Astrocyte (in vitro differentiated cells and primary cell): ENCODE data around the gene SDHB. TPM values are rescaled to one million over a fixed set of nuclear protein-coding genes. Genes with fewer than 3 reads are reported as not detected.

Experiments used
- DNase-seq: peaks from one replicate; pipeline ENCODE4 v3.0.0-alpha.2; 2010; ENCODE audit warnings: low read depth
- FAIRE-seq: peaks from 2 replicates; lab custom pipeline; 2011; peaks lifted over from hg19 to GRCh38; lab: Jason Lieb, UNC
- H2AFZ ChIP-seq: 2 replicates; pipeline ENCODE4 v1.6.0; 2012; ENCODE audit warnings: low read depth, low read length, inconsistent platforms
- H3K27ac ChIP-seq: 2 replicates; pipeline ENCODE4 v1.5.1; 2011; ENCODE audit warnings: low read depth, low read length, inconsistent platforms
- H3K27me3 ChIP-seq: 2 replicates; pipeline ENCODE4 v1.6.0; 2011; ENCODE audit warnings: low read length, inconsistent platforms; ENCODE audit not compliant: insufficient read depth
- H3K36me3 ChIP-seq: 2 replicates; pipeline ENCODE4 v1.5.1; 2011; ENCODE audit warnings: low read length, inconsistent platforms; ENCODE audit not compliant: insufficient read depth
- H3K4me1 ChIP-seq: 2 replicates; pipeline ENCODE4 v1.5.1; 2011; ENCODE audit warnings: low read length, inconsistent platforms; ENCODE audit not compliant: insufficient read depth
- H3K4me2 ChIP-seq: 2 replicates; pipeline ENCODE4 v1.6.0; 2012; ENCODE audit warnings: low read length, inconsistent platforms
- H3K4me3 ChIP-seq: 2 replicates; pipeline ENCODE4 v1.5.1; 2011; ENCODE audit warnings: low read depth, mild to moderate bottlenecking, low read length, inconsistent platforms; ENCODE audit not compliant: insufficient read depth
- H3K79me2 ChIP-seq: 2 replicates; pipeline ENCODE4 v1.6.0; 2012; ENCODE audit warnings: mild to moderate bottlenecking, low read length, inconsistent platforms; ENCODE audit not compliant: insufficient read depth
- H3K9ac ChIP-seq: 2 replicates; pipeline ENCODE4 v1.6.0; 2012; ENCODE audit warnings: mild to moderate bottlenecking, low read length, inconsistent platforms
- H3K9me3 ChIP-seq: 2 replicates; pipeline ENCODE4 v1.5.1; 2012; ENCODE audit warnings: low read depth, mild to moderate bottlenecking, low read length, inconsistent platforms; ENCODE audit not compliant: insufficient read depth
- H4K20me1 ChIP-seq: 2 replicates; pipeline ENCODE4 v1.6.0; 2012; ENCODE audit warnings: low read length, inconsistent platforms; ENCODE audit not compliant: insufficient read depth
- H3K27ac Mint-ChIP-seq: one replicate; pipeline ENCODE4 v1.8.0; 2021; ENCODE audit warnings: mild to moderate bottlenecking, mixed read lengths; ENCODE audit not compliant: unreplicated experiment
- H3K27me3 Mint-ChIP-seq: one replicate; pipeline ENCODE4 v1.8.0; 2021; ENCODE audit warnings: low read depth, mixed read lengths; ENCODE audit not compliant: unreplicated experiment
- H3K36me3 Mint-ChIP-seq: one replicate; pipeline ENCODE4 v1.8.0; 2021; ENCODE audit warnings: low read depth, mixed read lengths; ENCODE audit not compliant: unreplicated experiment
- H3K4me1 Mint-ChIP-seq: one replicate; pipeline ENCODE4 v1.8.0; 2021; ENCODE audit warnings: low read depth, mixed read lengths; ENCODE audit not compliant: unreplicated experiment
- H3K4me3 Mint-ChIP-seq: one replicate; pipeline ENCODE4 v1.8.0; 2021; ENCODE audit warnings: mild to moderate bottlenecking, moderate library complexity, mixed read lengths; ENCODE audit not compliant: unreplicated experiment
- H3K9me3 Mint-ChIP-seq: one replicate; pipeline ENCODE4 v1.8.0; 2021; ENCODE audit warnings: mild to moderate bottlenecking, mixed read lengths; ENCODE audit not compliant: unreplicated experiment
- EZH2 ChIP-seq: IDR thresholded peaks from 2 replicates; pipeline ENCODE4 v1.6.1; 2012; ENCODE audit warnings: mild to moderate bottlenecking, low read length, inconsistent platforms; ENCODE audit not compliant: insufficient read depth
- total RNA-seq: library from RNA; stranded (reverse); gene quantifications from 2 replicates; pipeline ENCODE4 v1.2.1, GENCODE V29; 2021
- TF ChIP-seq, protein P1 (sequence below): IDR thresholded peaks from 2 replicates; pipeline ENCODE4 v1.5.1; 2011; ENCODE audit warnings: low read depth, mild to moderate bottlenecking, inconsistent platforms, low read length, moderate library complexity; ENCODE audit not compliant: insufficient read depth

The SDHB gene
- total RNA-seq, 1 donor from 2014 or later, result 84.9 TPM

DNA sequence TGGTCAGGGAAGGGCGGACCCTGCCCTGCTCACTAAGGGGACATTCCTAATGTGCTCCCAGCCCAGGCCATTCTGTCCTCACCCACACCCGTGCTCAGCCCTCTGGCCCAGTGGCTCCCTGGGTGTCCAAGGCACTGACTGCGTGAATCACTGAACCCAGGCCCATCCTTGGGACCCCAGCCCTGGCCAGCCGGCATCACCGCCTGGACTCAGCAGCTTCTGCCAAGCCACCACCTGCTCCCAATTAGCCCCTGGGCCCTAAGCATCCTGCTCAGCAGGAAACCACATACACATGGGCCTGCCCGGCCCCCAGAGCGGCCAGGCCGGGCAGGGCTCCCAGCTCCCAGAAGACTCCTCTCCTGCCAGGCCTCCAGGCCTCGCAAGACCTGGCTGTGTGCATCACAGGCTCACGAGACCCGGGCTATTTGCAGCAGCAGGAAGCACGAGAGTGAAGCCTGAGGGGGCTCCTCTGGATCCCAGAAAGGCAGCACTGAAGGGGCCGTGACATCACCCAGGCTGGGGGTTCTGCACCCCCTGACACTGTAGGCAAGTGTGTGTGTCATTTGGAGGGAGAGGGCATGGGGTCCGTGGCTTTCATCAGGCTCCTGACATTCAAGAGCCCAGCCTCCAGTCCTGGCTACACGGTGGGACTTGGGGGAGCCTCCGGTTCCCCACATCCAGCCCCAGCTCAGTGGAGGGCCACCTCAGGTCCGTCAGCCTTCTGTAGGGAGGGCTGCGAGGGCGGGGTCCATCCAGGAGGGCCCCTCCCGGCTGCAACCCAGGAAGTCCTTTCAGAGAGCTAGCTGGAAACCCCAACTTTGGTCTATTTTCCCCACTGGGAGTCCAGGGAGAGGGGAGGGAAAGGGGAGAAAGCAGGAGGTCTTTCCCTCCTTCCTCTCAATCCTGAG lies 75.0 kb downstream of the SDHB start:
- peak overlapping the region; percentile 76 for H3K27ac ChIP-seq

GRCh38 chr1:16978139-16978538 lies 75.7 kb downstream of the SDHB start:
- no peak for TF ChIP-seq EZH2
- TF ChIP-seq, protein P1, sequence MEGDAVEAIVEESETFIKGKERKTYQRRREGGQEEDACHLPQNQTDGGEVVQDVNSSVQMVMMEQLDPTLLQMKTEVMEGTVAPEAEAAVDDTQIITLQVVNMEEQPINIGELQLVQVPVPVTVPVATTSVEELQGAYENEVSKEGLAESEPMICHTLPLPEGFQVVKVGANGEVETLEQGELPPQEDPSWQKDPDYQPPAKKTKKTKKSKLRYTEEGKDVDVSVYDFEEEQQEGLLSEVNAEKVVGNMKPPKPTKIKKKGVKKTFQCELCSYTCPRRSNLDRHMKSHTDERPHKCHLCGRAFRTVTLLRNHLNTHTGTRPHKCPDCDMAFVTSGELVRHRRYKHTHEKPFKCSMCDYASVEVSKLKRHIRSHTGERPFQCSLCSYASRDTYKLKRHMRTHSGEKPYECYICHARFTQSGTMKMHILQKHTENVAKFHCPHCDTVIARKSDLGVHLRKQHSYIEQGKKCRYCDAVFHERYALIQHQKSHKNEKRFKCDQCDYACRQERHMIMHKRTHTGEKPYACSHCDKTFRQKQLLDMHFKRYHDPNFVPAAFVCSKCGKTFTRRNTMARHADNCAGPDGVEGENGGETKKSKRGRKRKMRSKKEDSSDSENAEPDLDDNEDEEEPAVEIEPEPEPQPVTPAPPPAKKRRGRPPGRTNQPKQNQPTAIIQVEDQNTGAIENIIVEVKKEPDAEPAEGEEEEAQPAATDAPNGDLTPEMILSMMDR, result no peak
- FAIRE-seq, result no peak
- Histone ChIP-seq H3K27ac (peak overlapping the region; percentile 24), H4K20me1 (peaks cover 50% of the 10 kb centered on the region), H3K36me3 (peaks cover 4% of the 10 kb centered on the region), H3K4me2 (peak overlapping the region; percentile 99), H3K4me1 (peaks cover 38% of the 10 kb centered on the region), H3K9me3 (no peaks in the 10 kb centered on the region), H3K27me3 (no peaks in the 10 kb centered on the region), H2AFZ (no peak overlapping the region), H3K4me3 (peak overlapping the region; percentile 80), H3K9ac (peak overlapping the region; percentile 87), H3K79me2 (peaks cover 51% of the 10 kb centered on the region)
- DNase-seq, result no peak
- Mint-ChIP-seq H3K4me3 (no peak overlapping the region), H3K9me3 (no peaks in the 10 kb centered on the region), H3K4me1 (peaks cover 14% of the 10 kb centered on the region), H3K27me3 (no peaks in the 10 kb centered on the region), H3K27ac (no peak overlapping the region), H3K36me3 (peaks cover 3% of the 10 kb centered on the region)

More for the DNA sequence above, 75.0 kb downstream of the SDHB start:
- peak overlapping the region; percentile 85 for H3K4me3 Mint-ChIP-seq
- Histone ChIP-seq H3K4me1 (peaks cover 38% of the 10 kb centered on the region), H4K20me1 (peaks cover 46% of the 10 kb centered on the region), H3K36me3 (no peaks in the 10 kb centered on the region), H3K9me3 (no peaks in the 10 kb centered on the region), H3K27me3 (no peaks in the 10 kb centered on the region), H3K9ac (peak overlapping the region; percentile 87), H3K79me2 (peaks cover 51% of the 10 kb centered on the region), H2AFZ (no peak overlapping the region), H3K4me2 (peak overlapping the region; percentile 99), H3K4me3 (peak overlapping the region; percentile 80)
- no peak for TF ChIP-seq EZH2
- TF ChIP-seq, protein P1, result no peak
- peaks cover 3% of the 10 kb centered on the region for H3K36me3 Mint-ChIP-seq
- FAIRE-seq (no peak), DNase-seq (peak; percentile 90)
- H3K4me1 Mint-ChIP-seq, result peaks cover 16% of the 10 kb centered on the region
- H3K9me3 Mint-ChIP-seq, result no peaks in the 10 kb centered on the region
- H3K27me3 Mint-ChIP-seq, result no peaks in the 10 kb centered on the region
- peak overlapping the region; percentile 41 for H3K27ac Mint-ChIP-seq

GRCh38 chr1:16977377-16977776 lies 76.5 kb downstream of the SDHB start:
- FAIRE-seq (no peak), DNase-seq (no peak)
- Mint-ChIP-seq H3K9me3 (no peaks in the 10 kb centered on the region), H3K36me3 (peaks cover 3% of the 10 kb centered on the region), H3K27ac (no peak overlapping the region), H3K4me1 (peaks cover 12% of the 10 kb centered on the region), H3K4me3 (peak overlapping the region; percentile 66), H3K27me3 (no peaks in the 10 kb centered on the region)
- H3K27me3 ChIP-seq, result no peaks in the 10 kb centered on the region
- no peak overlapping the region for H3K4me3 ChIP-seq
- H3K79me2 ChIP-seq, result peaks cover 51% of the 10 kb centered on the region
- no peak overlapping the region for H2AFZ ChIP-seq
- peak overlapping the region; percentile 87 for H3K9ac ChIP-seq
- no peaks in the 10 kb centered on the region for H3K9me3 ChIP-seq
- H3K4me2 ChIP-seq, result no peak overlapping the region
- H3K27ac ChIP-seq, result no peak overlapping the region
- H3K36me3 ChIP-seq, result peaks cover 4% of the 10 kb centered on the region
- H3K4me1 ChIP-seq, result peaks cover 33% of the 10 kb centered on the region
- peaks cover 55% of the 10 kb centered on the region for H4K20me1 ChIP-seq
- TF ChIP-seq EZH2, result no peak
- TF ChIP-seq, protein P1, result no peak
